H1 (cell line): ENCODE measurements around the gene FITM1. TPM values are rescaled to one million over a fixed set of nuclear protein-coding genes. Genes with fewer than 3 reads are reported as not detected.

ENCODE experiments used
- CTCF ChIA-PET: fragments of 300-600 bp; sonication (Branson Sonifier 250); formaldehyde crosslinking; loops from one replicate; lab custom pipeline; 2021; ENCODE audit not compliant: partially characterized antibody; lab: Charles Lee
- POLR2A ChIA-PET: fragments of 300-600 bp; sonication (Branson Sonifier 250); formaldehyde crosslinking; loops from one replicate; lab custom pipeline; 2021; ENCODE audit warnings: inconsistent platforms; ENCODE audit not compliant: partially characterized antibody; lab: Charles Lee
- DNase-seq, 2 experiments: peaks; one replicate each; pipeline versions ENCODE4 v3.0.0 to v3.0.0-alpha.2; 2010 to 2022; ENCODE audit warnings: low spot score in 2 of 2, low read depth in 1 of 2, mixed read lengths in 1 of 2
- FAIRE-seq: peaks from 2 replicates; lab custom pipeline; 2011; peaks lifted over from hg19 to GRCh38; lab: Jason Lieb, UNC
- H2AFZ ChIP-seq: 2 replicates; pipeline ENCODE4 v1.8.1; 2012; ENCODE audit warnings: low read length, inconsistent platforms
- H2AK5ac ChIP-seq: 2 replicates; pipeline ENCODE4 v1.6.1; 2013; ENCODE audit warnings: low read depth, low read length
- H2BK120ac ChIP-seq: replicated peaks from 2 replicates; pipeline ENCODE3; 2013; ENCODE audit warnings: low read depth, low read length, inconsistent platforms
- H2BK12ac ChIP-seq: 2 replicates; pipeline ENCODE4 v1.6.1; 2013; ENCODE audit warnings: low read depth, low read length
- H2BK15ac ChIP-seq: 2 replicates; pipeline ENCODE4 v1.6.1; 2013; ENCODE audit warnings: low read length
- H2BK20ac ChIP-seq: 2 replicates; pipeline ENCODE4 v1.6.1; 2013; ENCODE audit warnings: low read length
- H2BK5ac ChIP-seq: 2 replicates; pipeline ENCODE4 v1.6.1; 2013; ENCODE audit warnings: low read depth, low read length
- H3K14ac ChIP-seq: 2 replicates; pipeline ENCODE4 v1.6.1; 2013; ENCODE audit warnings: inconsistent platforms; ENCODE audit not compliant: insufficient read length
- H3K18ac ChIP-seq: 2 replicates; pipeline ENCODE4 v1.6.1; 2013; ENCODE audit warnings: low read length; ENCODE audit errors: extremely low read depth
- H3K23ac ChIP-seq: 2 replicates; pipeline ENCODE4 v1.6.1; 2013; ENCODE audit warnings: inconsistent platforms; ENCODE audit not compliant: insufficient read length
- H3K23me2 ChIP-seq: 2 replicates; pipeline ENCODE4 v1.6.1; 2013; ENCODE audit warnings: low read depth, low read length
- H3K27ac ChIP-seq: 2 replicates; pipeline ENCODE4 v1.6.1; 2011; ENCODE audit warnings: low read depth, low read length, inconsistent platforms
- H3K27me3 ChIP-seq, 4 experiments: replicated peaks in 1 of 4; 1 replicate in 1 of 4; 2 replicates in 3 of 4; pipeline versions ENCODE4 v1.6.1 to v1.8.1; 2011 to 2013; ENCODE audit warnings: low read length in 3 of 4, mild to moderate bottlenecking in 3 of 4, inconsistent platforms in 2 of 4, mixed read lengths in 2 of 4, moderate library complexity in 1 of 4; ENCODE audit not compliant: control insufficient read depth in 3 of 4, insufficient read depth in 3 of 4; ENCODE audit errors: extremely low read depth in 1 of 4
- H3K36me3 ChIP-seq, 4 experiments: 2 replicates each; pipeline versions ENCODE4 v1.6.1 to v1.8.1; 2011 to 2013; ENCODE audit warnings: mild to moderate bottlenecking in 4 of 4, low read length in 3 of 4, moderate library complexity in 2 of 4, control low read depth in 1 of 4, inconsistent platforms in 1 of 4; ENCODE audit not compliant: insufficient read depth in 4 of 4, control insufficient read depth in 2 of 4
- H3K4ac ChIP-seq: replicated peaks from 2 replicates; pipeline ENCODE3; 2013; ENCODE audit warnings: low read length, low read depth, mixed read lengths, inconsistent platforms; ENCODE audit not compliant: insufficient read length
- H3K4me1 ChIP-seq, 4 experiments: replicated peaks in 1 of 4; 1 replicate in 1 of 4; 2 replicates in 3 of 4; pipeline versions ENCODE4 v1.6.1 to v1.8.1; 2011 to 2013; ENCODE audit warnings: low read length in 3 of 4, inconsistent platforms in 2 of 4, mixed read lengths in 1 of 4; ENCODE audit not compliant: insufficient read depth in 4 of 4, control insufficient read depth in 3 of 4
- H3K4me2 ChIP-seq, 2 experiments: 2 replicates each; pipeline versions ENCODE4 v1.6.1 to v1.8.1; 2011 to 2013; ENCODE audit warnings: low read depth in 2 of 2, low read length in 2 of 2, control low read depth in 1 of 2, inconsistent platforms in 1 of 2, mild to moderate bottlenecking in 1 of 2; ENCODE audit not compliant: insufficient read depth in 1 of 2
- H3K4me3 ChIP-seq, 4 experiments: fragments of 200-600, 300-600 bp in 1 of 4; sonication (generic), shearing (Covaris generic), sonication (Bioruptor Twin) in 1 of 4; 2 replicates each; pipeline versions ENCODE4 v1.5.1 to v1.8.1; 2011 to 2016; ENCODE audit warnings: low read length in 4 of 4, low read depth in 3 of 4, control low read depth in 2 of 4, inconsistent platforms in 2 of 4, mild to moderate bottlenecking in 2 of 4, mixed read lengths in 1 of 4, moderate library complexity in 1 of 4; ENCODE audit not compliant: insufficient read depth in 2 of 4; ENCODE audit errors: extremely low read depth in 1 of 4
- H3K56ac ChIP-seq: replicated peaks from 2 replicates; pipeline ENCODE3; 2013; ENCODE audit warnings: low read depth, mild to moderate bottlenecking, mixed read lengths, low read length, inconsistent platforms; ENCODE audit not compliant: insufficient read length
- H3K79me1 ChIP-seq: 2 replicates; pipeline ENCODE4 v1.6.1; 2013; ENCODE audit warnings: low read depth, low read length, control low read depth
- H3K79me2 ChIP-seq, 2 experiments: 2 replicates each; pipeline versions ENCODE4 v1.6.1 to v1.8.1; 2012 to 2013; ENCODE audit warnings: low read length in 2 of 2, mild to moderate bottlenecking in 2 of 2, inconsistent platforms in 1 of 2; ENCODE audit not compliant: insufficient read depth in 2 of 2, control insufficient read depth in 1 of 2
- H3K9ac ChIP-seq, 4 experiments: replicated peaks in 1 of 4; 1 replicate in 1 of 4; 2 replicates in 3 of 4; pipeline versions ENCODE4 v1.6.1 to v1.8.1; 2011 to 2013; ENCODE audit warnings: low read depth in 3 of 4, low read length in 3 of 4, control low read depth in 2 of 4, mild to moderate bottlenecking in 2 of 4, moderate library complexity in 2 of 4, inconsistent platforms in 1 of 4; ENCODE audit errors: extremely low read depth in 1 of 4
- H3K9me3 ChIP-seq, 2 experiments: 2 replicates each; pipeline versions ENCODE4 v1.6.1 to v1.8.1; 2012 to 2013; ENCODE audit warnings: mild to moderate bottlenecking in 2 of 2, moderate library complexity in 2 of 2, control low read depth in 1 of 2, inconsistent platforms in 1 of 2, low read depth in 1 of 2, low read length in 1 of 2, mixed read lengths in 1 of 2; ENCODE audit not compliant: insufficient read depth in 2 of 2
- H4K20me1 ChIP-seq, 2 experiments: replicated peaks in 1 of 2; 2 replicates each; pipeline versions ENCODE3 to v1.8.1; 2011 to 2013; ENCODE audit warnings: inconsistent platforms in 2 of 2, low read length in 2 of 2, mild to moderate bottlenecking in 1 of 2; ENCODE audit not compliant: insufficient read depth in 2 of 2, control insufficient read depth in 1 of 2
- H4K5ac ChIP-seq: 2 replicates; pipeline ENCODE4 v1.6.1; 2013; ENCODE audit warnings: low read length, low read depth, mixed read lengths, inconsistent platforms; ENCODE audit not compliant: insufficient read length
- H4K8ac ChIP-seq: 2 replicates; pipeline ENCODE4 v1.8.0; 2013; ENCODE audit warnings: mild to moderate bottlenecking, moderate library complexity, low read length, inconsistent platforms; ENCODE audit not compliant: insufficient read depth; ENCODE audit errors: extremely low read depth
- H4K91ac ChIP-seq: replicated peaks from 2 replicates; pipeline ENCODE3; 2013; ENCODE audit warnings: low read length, mixed read lengths, inconsistent platforms; ENCODE audit not compliant: insufficient read length
- ASH2L ChIP-seq: fragments of 200-600, 300-600 bp; sonication (generic); IDR thresholded peaks from one replicate; pipeline ENCODE4 v1.7.1; 2017; ENCODE audit warnings: low read length
- BRCA1 ChIP-seq: IDR thresholded peaks from 2 replicates; pipeline ENCODE4 v1.6.1; 2012; ENCODE audit warnings: low read depth, low read length, improper control_type of control experiment
- HDAC2 ChIP-seq, 2 experiments: fragments of 300-600 bp in 1 of 2; sonication (generic) in 1 of 2; IDR thresholded peaks; 2 replicates each; pipeline ENCODE4 v1.6.1; 2011 to 2012; ENCODE audit warnings: low read depth in 2 of 2, low read length in 2 of 2, mild to moderate bottlenecking in 2 of 2, moderate library complexity in 2 of 2, borderline replicate concordance in 1 of 2, inconsistent platforms in 1 of 2
- JUND ChIP-seq: IDR thresholded peaks from 2 replicates; pipeline ENCODE4 v1.6.1; 2011; ENCODE audit warnings: mild to moderate bottlenecking, improper control_type of control experiment, low read length
- RBBP5 ChIP-seq: IDR thresholded peaks from 2 replicates; pipeline ENCODE4 v1.7.1; 2012; ENCODE audit warnings: low read depth, mild to moderate bottlenecking, inconsistent platforms, low read length, moderate library complexity, borderline replicate concordance
- SAP30 ChIP-seq: fragments of 300-600 bp; sonication (generic); IDR thresholded peaks from 2 replicates; pipeline ENCODE4 v1.7.1; 2012; ENCODE audit warnings: low read length, moderate library complexity, mild to moderate bottlenecking, inconsistent platforms; ENCODE audit not compliant: insufficient read depth, insufficient replicate concordance
- SIRT6 ChIP-seq: IDR thresholded peaks from one replicate; pipeline ENCODE4 v1.7.1; 2012; ENCODE audit warnings: low read length, inconsistent platforms
- SP1 ChIP-seq: IDR thresholded peaks from 2 replicates; pipeline ENCODE4 v1.6.1; 2011; ENCODE audit warnings: low read depth, low read length
- WGBS, 2 experiments: shearing (Covaris generic) in 1 of 2; methylation state at CpG; one replicate each; pipeline versions ENCODE4 v1.1.6 to v1.1.7; 2013 to 2015; ENCODE audit warnings: low lambda C conversion rate in 2 of 2, mixed read lengths in 2 of 2, inconsistent platforms in 1 of 2, low coverage in 1 of 2, missing lambda C conversion rate in 1 of 2; ENCODE audit not compliant: insufficient replicate concordance in 2 of 2, insufficient coverage in 1 of 2, insufficient read length in 1 of 2; ENCODE audit errors: extremely low coverage in 1 of 2, missing lambda C conversion rate in 1 of 2; 5-methylcytosine and 5-hydroxymethylcytosine counted together
- polyA plus RNA-seq, 7 experiments: library from polyadenylated mRNA; depleted of rRNA in 3 of 7; stranded (reverse) in 5 of 7; unstranded in 2 of 7; fragments of >200 nt in 5 of 7; fragments of 200-250 nt in 2 of 7; gene quantifications; 1 replicate in 5 of 7; 2 replicates in 1 of 7; 4 replicates in 1 of 7; pipeline versions ENCODE4 v1.2.1 to v1.2.3, GENCODE V29; 2011 to 2013; ENCODE audit warnings: missing spikeins in 2 of 7, mixed read lengths in 2 of 7
- total RNA-seq: library from RNA; stranded (reverse); fragmentation: NEBNext Ultra II Directional; extraction: Animal tissue kit (Norgen Biotek cat#: 25700); gene quantifications from 2 replicates; pipeline ENCODE4 v1.2.1, GENCODE V29; 2021
- TF ChIP-seq, protein P1 (sequence below): IDR thresholded peaks from 2 replicates; pipeline ENCODE4 v1.6.1; 2012; ENCODE audit warnings: low read length, inconsistent platforms

Gene FITM1
- total and polyA plus RNA-seq, 2 of the 8 experiments (the other 6 are each of a cell fraction or from before 2014, with no cell fraction given), result 0.53 to 0.76 TPM

DNA sequence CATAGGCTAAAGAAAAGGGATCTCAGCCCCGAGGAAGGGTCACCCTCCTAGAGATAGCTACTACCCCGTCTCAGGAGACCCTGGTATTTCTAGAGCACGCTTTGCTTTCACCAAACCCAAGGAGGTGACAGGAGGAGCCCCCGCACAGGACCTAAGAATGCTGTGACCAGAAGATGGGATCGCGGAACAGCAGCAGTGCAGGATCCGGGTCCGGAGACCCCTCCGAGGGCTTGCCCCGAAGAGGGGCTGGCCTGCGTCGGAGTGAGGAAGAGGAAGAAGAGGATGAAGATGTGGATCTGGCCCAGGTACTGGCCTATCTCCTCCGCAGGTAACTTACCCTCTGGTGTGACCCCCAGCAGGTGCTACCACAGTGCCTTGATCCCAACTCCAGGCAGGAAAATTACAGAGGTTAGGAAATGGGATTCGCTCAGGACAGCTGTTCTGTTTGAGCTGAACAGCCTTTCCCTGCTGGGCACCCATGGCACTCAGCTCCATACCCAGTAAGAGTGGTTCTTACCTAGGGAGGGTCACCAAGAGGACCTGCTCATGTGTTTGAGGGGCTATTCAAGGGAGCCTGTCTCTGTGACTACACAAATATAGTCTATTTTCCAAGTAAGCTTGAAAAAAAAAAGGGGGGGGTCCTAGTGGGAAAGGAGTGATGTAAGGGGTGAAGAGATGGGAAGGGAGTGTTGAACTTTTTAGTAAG, 14.9 kb upstream of the FITM1 start:
- peaks cover 0 to 3% of the 10 kb centered on the region in 2 experiments for H4K20me1 ChIP-seq
- no peak overlapping the region for H3K56ac ChIP-seq
- H3K18ac ChIP-seq, result no peak overlapping the region; the same call in 1 of the 2 replicates
- H3K79me1 ChIP-seq, result peaks cover 5% of the 10 kb centered on the region; the same call in 1 of the 2 replicates
- H3K79me2 ChIP-seq, result peaks cover 0 to 10% of the 10 kb centered on the region in 2 experiments; a peak in 2 of 4 replicates
- ChIA-PET POLR2A (interaction anchor here (0.6 to 7.1 kb wide), 21 partner anchors 12 to 126 kb away, joined by 3 to 125 read pairs (median 5); partner anchors contain the start of genes CARMIL3, EMC9, FITM1 and IRF9), CTCF (interaction anchor here (0.7 to 2.7 kb wide), 11 partner anchors 14 to 485 kb away, joined by 3 to 20 read pairs (median 6); partner anchors contain the start of genes EMC9, IRF9, PCK2 and RNF31)
- no peaks in the 10 kb centered on the region for H3K27me3 ChIP-seq
- no peak overlapping the region for H3K4ac ChIP-seq
- WGBS, 2 experiments, result 7% methylated on average over 14 of the region's 14 CpGs; no CpG with 5 or more reads in 1 of the 2 experiments
- H4K91ac ChIP-seq, result no peak overlapping the region
- H3K36me3 ChIP-seq, result peaks cover 9 to 28% (median 23%) of the 10 kb centered on the region in 4 experiments
- H3K23ac ChIP-seq, result no peak overlapping the region
- FAIRE-seq (no peak), DNase-seq (no peak)
- no peak overlapping the region for H2BK120ac ChIP-seq
- H4K8ac ChIP-seq, result no peak overlapping the region
- no peak overlapping the region for H3K14ac ChIP-seq
- H2AFZ ChIP-seq, result peak overlapping the region; percentile 81; the same call in 1 of the 2 replicates
- no peaks in the 10 kb centered on the region for H3K9me3 ChIP-seq
- no peak overlapping the region; the same call in 1 of the 2 replicates for H2AK5ac ChIP-seq
- peak overlapping the region; percentile 66 to 91 (median 76) for H3K9ac ChIP-seq
- H2BK20ac ChIP-seq, result no peak overlapping the region
- 0 out of 2 replicates have a peak overlapping the region, but pooled peaks have one; percentile 25 for H3K27ac ChIP-seq
- H2BK15ac ChIP-seq, result peak overlapping the region; percentile 46; the same call in 1 of the 2 replicates
- no peak overlapping the region for H2BK12ac ChIP-seq
- no peak overlapping the region for H4K5ac ChIP-seq
- H3K23me2 ChIP-seq, result peaks cover 7% of the 10 kb centered on the region
- H3K4me3 ChIP-seq, result peak overlapping the region; percentile 68 to 89 (median 76)
- H3K4me2 ChIP-seq, result peak overlapping the region; percentile 87 to 91
- H2BK5ac ChIP-seq, result 0 out of 2 replicates have a peak overlapping the region, but pooled peaks have one; percentile 41
- peaks cover 0 to 4% (median 2%) of the 10 kb centered on the region in 4 experiments; a peak in 5 of 7 replicates for H3K4me1 ChIP-seq
- TF ChIP-seq SAP30, result peak; percentile 28
- no peak for TF ChIP-seq HDAC2 (IDR thresholded peaks at IDR 0.05; ENCODE audit: borderline replicate concordance in 1 of 2, low read depth in 2 of 2, low read length in 2 of 2)
- TF ChIP-seq JUND, result no peak
- no peak for TF ChIP-seq SP1
- no peak for TF ChIP-seq BRCA1
- TF ChIP-seq, protein P1, sequence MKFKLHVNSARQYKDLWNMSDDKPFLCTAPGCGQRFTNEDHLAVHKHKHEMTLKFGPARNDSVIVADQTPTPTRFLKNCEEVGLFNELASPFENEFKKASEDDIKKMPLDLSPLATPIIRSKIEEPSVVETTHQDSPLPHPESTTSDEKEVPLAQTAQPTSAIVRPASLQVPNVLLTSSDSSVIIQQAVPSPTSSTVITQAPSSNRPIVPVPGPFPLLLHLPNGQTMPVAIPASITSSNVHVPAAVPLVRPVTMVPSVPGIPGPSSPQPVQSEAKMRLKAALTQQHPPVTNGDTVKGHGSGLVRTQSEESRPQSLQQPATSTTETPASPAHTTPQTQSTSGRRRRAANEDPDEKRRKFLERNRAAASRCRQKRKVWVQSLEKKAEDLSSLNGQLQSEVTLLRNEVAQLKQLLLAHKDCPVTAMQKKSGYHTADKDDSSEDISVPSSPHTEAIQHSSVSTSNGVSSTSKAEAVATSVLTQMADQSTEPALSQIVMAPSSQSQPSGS, result no peak
- no peak for TF ChIP-seq ASH2L
- no peak for TF ChIP-seq SIRT6
- no peak for TF ChIP-seq RBBP5
